ENCODE measurements around the gene SHLD1.

DNA sequence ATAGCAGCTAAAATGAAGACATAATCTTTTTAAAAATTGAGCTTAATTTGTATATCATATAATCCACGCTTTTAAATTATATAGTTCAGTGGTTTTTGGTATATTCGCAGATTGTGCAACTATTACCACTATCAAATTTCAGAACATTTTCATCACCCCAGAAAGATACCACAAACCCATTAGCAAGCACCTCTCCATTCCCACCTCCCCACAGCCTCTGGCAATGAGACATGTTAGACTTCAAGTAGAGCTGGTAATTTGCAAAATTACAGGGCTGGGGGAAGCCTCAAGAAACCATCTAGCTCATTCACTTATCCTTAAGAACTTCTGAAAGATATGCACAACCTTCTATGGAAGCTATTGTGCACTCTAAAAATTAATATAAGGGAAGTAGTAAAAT is 163.0 kb downstream of the SHLD1 start:
- TF ChIP-seq, protein P1, sequence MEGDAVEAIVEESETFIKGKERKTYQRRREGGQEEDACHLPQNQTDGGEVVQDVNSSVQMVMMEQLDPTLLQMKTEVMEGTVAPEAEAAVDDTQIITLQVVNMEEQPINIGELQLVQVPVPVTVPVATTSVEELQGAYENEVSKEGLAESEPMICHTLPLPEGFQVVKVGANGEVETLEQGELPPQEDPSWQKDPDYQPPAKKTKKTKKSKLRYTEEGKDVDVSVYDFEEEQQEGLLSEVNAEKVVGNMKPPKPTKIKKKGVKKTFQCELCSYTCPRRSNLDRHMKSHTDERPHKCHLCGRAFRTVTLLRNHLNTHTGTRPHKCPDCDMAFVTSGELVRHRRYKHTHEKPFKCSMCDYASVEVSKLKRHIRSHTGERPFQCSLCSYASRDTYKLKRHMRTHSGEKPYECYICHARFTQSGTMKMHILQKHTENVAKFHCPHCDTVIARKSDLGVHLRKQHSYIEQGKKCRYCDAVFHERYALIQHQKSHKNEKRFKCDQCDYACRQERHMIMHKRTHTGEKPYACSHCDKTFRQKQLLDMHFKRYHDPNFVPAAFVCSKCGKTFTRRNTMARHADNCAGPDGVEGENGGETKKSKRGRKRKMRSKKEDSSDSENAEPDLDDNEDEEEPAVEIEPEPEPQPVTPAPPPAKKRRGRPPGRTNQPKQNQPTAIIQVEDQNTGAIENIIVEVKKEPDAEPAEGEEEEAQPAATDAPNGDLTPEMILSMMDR (IDR thresholded peaks at IDR 0.05), result no peak
- no peak for TF ChIP-seq POLR2A (IDR thresholded peaks at IDR 0.05)
